ENCODE results near the gene C1QTNF7.

- TF ChIP-seq CTCF (IDR thresholded peaks at IDR 0.05) (no peak), POLR2A (IDR thresholded peaks at IDR 0.05) (no peak)
Measured at GRCh38 chr4:15392053-15392805, 35.6 kb upstream of the C1QTNF7 start.

Data from vagina (tissue), 2 donors.